ENCODE measurements around the gene TSPAN16. TPM values are rescaled to one million over a fixed set of nuclear protein-coding genes. Genes with fewer than 3 reads are reported as not detected.
A peak's percentile ranks its signal among the peaks of the same experiment; 100 is the strongest.

Gene TSPAN16, protein sequence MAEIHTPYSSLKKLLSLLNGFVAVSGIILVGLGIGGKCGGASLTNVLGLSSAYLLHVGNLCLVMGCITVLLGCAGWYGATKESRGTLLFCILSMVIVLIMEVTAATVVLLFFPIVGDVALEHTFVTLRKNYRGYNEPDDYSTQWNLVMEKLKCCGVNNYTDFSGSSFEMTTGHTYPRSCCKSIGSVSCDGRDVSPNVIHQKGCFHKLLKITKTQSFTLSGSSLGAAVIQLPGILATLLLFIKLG
- not detected for total RNA-seq

DNA sequence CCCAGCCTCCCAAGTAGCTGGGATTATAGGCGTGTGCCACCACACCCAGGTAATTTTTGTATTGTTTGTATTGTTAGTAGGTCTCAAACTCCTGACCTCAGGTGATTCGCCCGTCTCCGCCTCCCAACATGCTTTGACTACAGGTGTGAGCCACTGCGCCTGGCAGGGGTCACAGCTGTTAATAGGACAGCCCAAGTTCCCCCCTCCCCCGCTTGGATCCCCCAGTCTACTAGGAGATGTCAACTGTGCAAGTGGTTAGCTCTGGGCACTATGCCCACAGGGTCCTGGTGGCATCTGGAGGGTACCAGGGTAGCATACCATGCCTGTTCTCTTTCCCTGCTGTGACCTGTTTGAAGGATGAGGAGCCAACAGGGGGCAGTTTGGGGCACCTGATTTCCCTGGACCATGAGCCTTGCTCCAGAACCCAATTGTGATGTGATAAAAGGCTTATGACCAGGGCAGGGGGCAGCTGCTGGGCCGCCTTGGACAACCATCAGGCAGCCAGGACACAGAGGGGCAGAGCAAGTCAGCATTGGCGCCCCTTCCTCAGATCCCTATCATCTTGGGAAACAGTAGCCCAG lies at the start of gene TSPAN16:
Gene TSPAN16 (plus strand): TSS at position 496 of the 581 bp plus-strand sequence. CDS start 138 bp downstream, outside the sequence.
- Mint-ChIP-seq H3K36me3 (ENCODE audit: low read depth) (no peaks in the 10 kb centered on the region), H3K4me1 (peaks cover 2% of the 10 kb centered on the region), H3K9me3 (ENCODE audit: low read depth) (no peaks in the 10 kb centered on the region), H3K27me3 (peaks cover 20% of the 10 kb centered on the region), H3K4me3 (no peak within 1 kb of the TSS), H3K27ac (no peak within 1 kb of the TSS)
- ChIA-PET POLR2A (no interaction called here), CTCF (interaction anchor here (0.6 to 0.7 kb wide), 4 partner anchors 13 to 122 kb away, joined by 3 to 4 read pairs (median 3); no protein-coding TSS in a partner anchor)
- ATAC-seq (no peak), DNase-seq (no peak)
- intact Hi-C loops (cut with DNase I, micrococcal nuclease): no loop called here

DNA sequence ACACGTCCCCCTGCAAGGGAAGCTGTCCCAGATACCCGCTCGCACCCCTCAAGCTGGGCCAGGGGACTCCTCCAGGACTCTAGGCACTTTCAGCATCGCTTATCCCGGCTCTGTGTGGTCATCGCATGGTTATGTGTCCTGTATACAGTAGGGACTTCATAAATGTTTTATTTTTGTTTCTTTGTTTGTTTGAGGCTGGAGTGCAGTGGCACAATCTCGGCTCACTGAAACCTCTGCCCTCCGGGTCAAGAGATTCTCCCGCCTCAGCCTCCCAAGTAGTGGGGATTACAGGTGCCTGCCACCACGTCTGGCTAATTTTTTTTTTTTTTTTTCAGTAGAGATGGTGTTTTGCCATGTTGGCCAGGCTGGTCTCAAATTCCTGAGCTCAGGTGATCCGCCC lies 49.0 kb upstream of the TSPAN16 start:
- Mint-ChIP-seq H3K36me3 (ENCODE audit: low read depth) (no peaks in the 10 kb centered on the region), H3K9me3 (ENCODE audit: low read depth) (no peaks in the 10 kb centered on the region), H3K27me3 (peaks cover 11% of the 10 kb centered on the region), H3K4me1 (peaks cover 5% of the 10 kb centered on the region), H3K27ac (no peak overlapping the region), H3K4me3 (no peak overlapping the region)
- ATAC-seq (no peak), DNase-seq (no peak)
- CTCF ChIA-PET: no interaction called here
- intact Hi-C loops (cut with DNase I, micrococcal nuclease): no loop called here
- POLR2A ChIA-PET: no interaction called here

- Mint-ChIP-seq H3K27ac (no peak overlapping the region), H3K9me3 (ENCODE audit: low read depth) (no peaks in the 10 kb centered on the region), H3K36me3 (ENCODE audit: low read depth) (no peaks in the 10 kb centered on the region), H3K27me3 (peaks cover 11% of the 10 kb centered on the region), H3K4me1 (peaks cover 5% of the 10 kb centered on the region), H3K4me3 (no peak overlapping the region)
- ATAC-seq (no peak), DNase-seq (no peak)
- ChIA-PET CTCF (no interaction called here), POLR2A (no interaction called here)
- intact Hi-C loops (cut with DNase I, micrococcal nuclease): no loop called here
These were observed 48.6 kb upstream of the TSPAN16 start for GRCh38 chr19:11247391-11247790.

DNA sequence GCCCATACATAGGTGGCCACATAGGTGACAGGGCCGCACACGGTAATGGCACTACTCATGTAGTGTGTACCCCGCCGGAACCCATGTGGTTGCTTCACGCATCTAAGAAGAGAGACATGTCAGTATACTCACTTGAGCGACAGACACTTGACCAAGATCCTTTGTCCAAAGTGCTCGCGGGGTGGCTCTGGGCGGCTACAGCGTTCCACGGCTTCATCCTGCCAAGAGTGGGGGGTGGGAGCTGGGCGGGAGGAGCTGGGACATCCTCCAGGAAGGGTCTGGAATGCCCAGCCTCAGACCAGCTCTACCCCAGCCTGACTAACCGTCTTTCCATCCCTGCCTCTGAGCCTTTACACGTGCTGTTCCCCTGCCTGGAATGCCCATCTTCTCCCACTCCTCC lies 48.0 kb upstream of the TSPAN16 start:
- ATAC-seq (no peak), DNase-seq (no peak)
- ChIA-PET CTCF (no interaction called here), POLR2A (no interaction called here)
- Mint-ChIP-seq H3K4me1 (peaks cover 5% of the 10 kb centered on the region), H3K27ac (no peak overlapping the region), H3K9me3 (ENCODE audit: low read depth) (no peaks in the 10 kb centered on the region), H3K27me3 (peaks cover 10% of the 10 kb centered on the region), H3K36me3 (ENCODE audit: low read depth) (no peaks in the 10 kb centered on the region), H3K4me3 (no peak overlapping the region)
- intact Hi-C loops (cut with DNase I, micrococcal nuclease): no loop called here

- intact Hi-C loops (cut with DNase I, micrococcal nuclease): no loop called here
- Mint-ChIP-seq H3K27ac (no peak overlapping the region), H3K4me1 (peaks cover under 1% of the 10 kb centered on the region), H3K36me3 (ENCODE audit: low read depth) (no peaks in the 10 kb centered on the region), H3K9me3 (ENCODE audit: low read depth) (no peaks in the 10 kb centered on the region), H3K27me3 (peaks cover 7% of the 10 kb centered on the region), H3K4me3 (no peak overlapping the region)
- ATAC-seq: no peak
- ChIA-PET CTCF (no interaction called here), POLR2A (no interaction called here)
- DNase-seq: no peak
These were observed 47.1 kb upstream of the TSPAN16 start for GRCh38 chr19:11248852-11249251.

GRCh38 chr19:11251217-11251616 lies 44.7 kb upstream of the TSPAN16 start:
- Mint-ChIP-seq H3K27me3 (peaks cover 6% of the 10 kb centered on the region), H3K9me3 (ENCODE audit: low read depth) (no peaks in the 10 kb centered on the region), H3K36me3 (ENCODE audit: low read depth) (no peaks in the 10 kb centered on the region), H3K4me1 (no peaks in the 10 kb centered on the region), H3K4me3 (no peak overlapping the region), H3K27ac (no peak overlapping the region)
- ATAC-seq (no peak), DNase-seq (no peak)
- ChIA-PET CTCF (no interaction called here), POLR2A (interaction anchor here (1.0 kb wide), 1 partner anchor 9 kb away, joined by 4 read pairs; no protein-coding TSS in a partner anchor)
- intact Hi-C loops (cut with DNase I, micrococcal nuclease): no loop called here

GRCh38 chr19:11251650-11252314 lies 44.2 kb upstream of the TSPAN16 start:
- no peak for DNase-seq
- no peak for ATAC-seq
- peaks cover 2% of the 10 kb centered on the region for H3K27me3 Mint-ChIP-seq
- no peaks in the 10 kb centered on the region for H3K9me3 Mint-ChIP-seq (ENCODE audit: low read depth)
- H3K27ac Mint-ChIP-seq: no peak overlapping the region
- H3K4me3 Mint-ChIP-seq: no peak overlapping the region
- H3K36me3 Mint-ChIP-seq (ENCODE audit: low read depth): no peaks in the 10 kb centered on the region
- POLR2A ChIA-PET: no interaction called here
- CTCF ChIA-PET: no interaction called here
- no peaks in the 10 kb centered on the region for H3K4me1 Mint-ChIP-seq
- intact Hi-C loops (cut with DNase I, micrococcal nuclease): no loop called here

DNA sequence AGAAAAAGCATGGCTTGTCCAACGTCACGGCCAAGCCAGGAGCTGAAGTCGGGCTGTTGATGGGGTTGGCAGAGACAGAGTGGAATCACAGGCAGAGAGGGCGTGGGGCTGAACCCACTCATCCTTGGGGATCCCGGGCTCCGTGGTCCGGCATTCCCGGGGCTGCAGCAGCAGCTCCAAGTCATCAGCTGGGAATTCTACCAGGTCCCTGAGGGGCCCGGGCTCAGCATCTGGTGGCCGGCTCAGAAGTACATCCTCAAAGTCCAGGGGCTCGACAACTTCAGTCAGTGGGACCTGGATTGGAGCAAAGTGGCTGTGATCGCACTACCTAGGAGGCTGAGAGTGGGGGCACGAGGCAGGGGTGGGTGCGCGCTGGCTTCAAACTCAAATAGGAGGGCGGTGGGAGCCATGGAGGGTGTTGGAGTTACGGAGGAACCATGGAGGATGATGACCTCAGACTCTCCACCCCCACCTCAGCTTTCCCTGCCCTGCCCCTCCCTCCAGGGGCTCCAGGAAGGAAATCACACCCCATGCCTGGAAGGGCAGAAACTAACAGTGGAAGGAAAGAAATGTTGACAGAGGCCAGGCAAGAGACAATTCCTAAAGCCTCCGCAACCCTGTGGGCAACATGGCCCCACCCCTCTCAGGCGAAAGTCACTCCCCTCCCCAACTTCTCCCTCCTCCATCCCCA lies 43.1 kb upstream of the TSPAN16 start:
- intact Hi-C loops (cut with DNase I, micrococcal nuclease): no loop called here
- H3K36me3 Mint-ChIP-seq (ENCODE audit: low read depth): no peaks in the 10 kb centered on the region
- H3K9me3 Mint-ChIP-seq (ENCODE audit: low read depth): no peaks in the 10 kb centered on the region
- H3K27me3 Mint-ChIP-seq: no peaks in the 10 kb centered on the region
- H3K27ac Mint-ChIP-seq: no peak overlapping the region
- DNase-seq (no peak), ATAC-seq (no peak)
- no peak overlapping the region for H3K4me3 Mint-ChIP-seq
- ChIA-PET POLR2A (no interaction called here), CTCF (no interaction called here)
- H3K4me1 Mint-ChIP-seq: no peaks in the 10 kb centered on the region

GRCh38 chr19:11254666-11255065 lies 41.3 kb upstream of the TSPAN16 start:
- no peak for ATAC-seq
- ChIA-PET POLR2A (interaction anchor here (0.6 kb wide), 1 partner anchor 18 kb away, joined by 3 read pairs; no protein-coding TSS in a partner anchor), CTCF (interaction anchor here (0.9 to 1.5 kb wide), 2 partner anchors 11 to 163 kb away, joined by 3 to 4 read pairs; no protein-coding TSS in a partner anchor)
- H3K27me3 Mint-ChIP-seq: peaks cover 2% of the 10 kb centered on the region
- intact Hi-C loops (cut with DNase I, micrococcal nuclease): no loop called here
- no peaks in the 10 kb centered on the region for H3K9me3 Mint-ChIP-seq (ENCODE audit: low read depth)
- no peak overlapping the region for H3K4me3 Mint-ChIP-seq
- H3K4me1 Mint-ChIP-seq: no peaks in the 10 kb centered on the region
- no peaks in the 10 kb centered on the region for H3K36me3 Mint-ChIP-seq (ENCODE audit: low read depth)
- H3K27ac Mint-ChIP-seq: no peak overlapping the region
- DNase-seq: peak; percentile 16

DNA sequence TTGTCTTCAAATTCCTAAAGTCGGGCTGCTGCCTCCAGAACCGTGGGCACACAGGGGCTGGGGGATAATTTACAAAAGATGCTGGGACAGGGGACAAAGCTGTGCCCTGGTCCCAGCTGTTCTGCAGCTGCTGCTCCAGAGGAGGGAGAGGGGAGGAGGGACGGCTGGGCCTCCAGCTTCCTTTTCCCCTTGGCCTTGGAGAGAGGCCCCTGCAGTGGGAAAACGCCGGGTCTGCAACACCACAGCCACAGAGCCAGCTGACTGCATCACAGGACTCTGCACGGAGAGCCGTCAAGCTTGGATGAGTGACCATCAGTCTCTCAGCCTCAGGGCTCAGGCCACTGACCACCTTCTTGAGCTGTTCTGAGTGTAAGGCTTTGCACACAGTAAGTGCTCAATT lies 39.8 kb upstream of the TSPAN16 start:
- DNase-seq (no peak), ATAC-seq (no peak)
- Mint-ChIP-seq H3K27ac (no peak overlapping the region), H3K4me3 (no peak overlapping the region), H3K27me3 (peaks cover 10% of the 10 kb centered on the region), H3K36me3 (ENCODE audit: low read depth) (no peaks in the 10 kb centered on the region), H3K9me3 (ENCODE audit: low read depth) (no peaks in the 10 kb centered on the region), H3K4me1 (no peaks in the 10 kb centered on the region)
- ChIA-PET POLR2A (no interaction called here), CTCF (interaction anchor here (0.9 to 1.4 kb wide), 2 partner anchors 13 to 125 kb away, joined by 3 to 5 read pairs; no protein-coding TSS in a partner anchor)
- intact Hi-C loops (cut with DNase I, micrococcal nuclease): no loop called here

- Mint-ChIP-seq H3K4me1 (peaks cover under 1% of the 10 kb centered on the region), H3K4me3 (no peak overlapping the region), H3K36me3 (ENCODE audit: low read depth) (no peaks in the 10 kb centered on the region), H3K27me3 (peaks cover 13% of the 10 kb centered on the region), H3K9me3 (ENCODE audit: low read depth) (no peaks in the 10 kb centered on the region), H3K27ac (no peak overlapping the region)
- DNase-seq: no peak
- CTCF ChIA-PET: interaction anchor here (0.7 kb wide), 1 partner anchor 721 kb away, joined by 3 read pairs; no protein-coding TSS in a partner anchor
- POLR2A ChIA-PET: no interaction called here
- intact Hi-C loops (cut with DNase I, micrococcal nuclease): no loop called here
- no peak for ATAC-seq
These were observed 38.0 kb upstream of the TSPAN16 start for GRCh38 chr19:11257846-11258380.
